Measurements from ENCODE around the gene LPCAT2. TPM values are rescaled to one million over a fixed set of nuclear protein-coding genes. Genes with fewer than 3 reads are reported as not detected.

The LPCAT2 gene
- polyA plus RNA-seq, 1 donor from 2014 or later: 0.59 TPM

DNA sequence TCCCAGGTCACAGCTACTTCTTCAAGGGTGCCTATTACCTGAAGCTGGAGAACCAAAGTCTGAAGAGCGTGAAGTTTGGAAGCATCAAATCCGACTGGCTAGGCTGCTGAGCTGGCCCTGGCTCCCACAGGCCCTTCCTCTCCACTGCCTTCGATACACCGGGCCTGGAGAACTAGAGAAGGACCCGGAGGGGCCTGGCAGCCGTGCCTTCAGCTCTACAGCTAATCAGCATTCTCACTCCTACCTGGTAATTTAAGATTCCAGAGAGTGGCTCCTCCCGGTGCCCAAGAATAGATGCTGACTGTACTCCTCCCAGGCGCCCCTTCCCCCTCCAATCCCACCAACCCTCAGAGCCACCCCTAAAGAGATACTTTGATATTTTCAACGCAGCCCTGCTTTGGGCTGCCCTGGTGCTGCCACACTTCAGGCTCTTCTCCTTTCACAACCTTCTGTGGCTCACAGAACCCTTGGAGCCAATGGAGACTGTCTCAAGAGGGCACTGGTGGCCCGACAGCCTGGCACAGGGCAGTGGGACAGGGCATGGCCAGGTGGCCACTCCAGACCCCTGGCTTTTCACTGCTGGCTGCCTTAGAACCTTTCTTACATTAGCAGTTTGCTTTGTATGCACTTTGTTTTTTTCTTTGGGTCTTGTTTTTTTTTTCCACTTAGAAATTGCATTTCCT, 3.4 kb upstream of the LPCAT2 start:
- H3K27ac ChIP-seq (ENCODE audit: low read length): no peak overlapping the region

DNA sequence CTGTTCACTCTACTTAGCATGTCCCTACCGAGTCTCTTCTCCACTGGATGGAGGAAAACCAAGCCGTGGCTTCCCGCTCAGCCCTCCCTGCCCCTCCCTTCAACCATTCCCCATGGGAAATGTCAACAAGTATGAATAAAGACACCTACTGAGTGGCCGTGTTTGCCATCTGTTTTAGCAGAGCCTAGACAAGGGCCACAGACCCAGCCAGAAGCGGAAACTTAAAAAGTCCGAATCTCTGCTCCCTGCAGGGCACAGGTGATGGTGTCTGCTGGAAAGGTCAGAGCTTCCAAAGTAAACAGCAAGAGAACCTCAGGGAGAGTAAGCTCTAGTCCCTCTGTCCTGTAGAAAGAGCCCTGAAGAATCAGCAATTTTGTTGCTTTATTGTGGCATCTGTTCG, 2.8 kb upstream of the LPCAT2 start:
- H3K27ac ChIP-seq (ENCODE audit: low read length): no peak overlapping the region
- no peak overlapping the region for H3K9ac ChIP-seq (ENCODE audit: low read length)
- H3K27me3 ChIP-seq (ENCODE audit: insufficient read depth, low read depth, low read length): peaks cover 16% of the 10 kb centered on the region
- H3K9me2 ChIP-seq (ENCODE audit: insufficient read depth, low read length): no peaks in the 10 kb centered on the region
- no peaks in the 10 kb centered on the region for H3K79me2 ChIP-seq (replicated peaks; ENCODE audit: insufficient read depth, low read length)
- no peak for TF ChIP-seq POLR2AphosphoS5 (IDR thresholded peaks at IDR 0.05)
- H4K20me1 ChIP-seq (ENCODE audit: insufficient read depth): no peaks in the 10 kb centered on the region
- H3K4me2 ChIP-seq (ENCODE audit: low read length): no peak overlapping the region
- no peaks in the 10 kb centered on the region for H3F3A ChIP-seq (ENCODE audit: insufficient read depth, low read length, poor library complexity, severe bottlenecking)
- H3K4me3 ChIP-seq (ENCODE audit: low read length): no peak overlapping the region
- H3K9me3 ChIP-seq (ENCODE audit: low read length): no peaks in the 10 kb centered on the region
- no peak overlapping the region for H2AFZ ChIP-seq (ENCODE audit: low read depth, low read length)
- no peaks in the 10 kb centered on the region for H3K36me3 ChIP-seq (ENCODE audit: insufficient read depth, low read length)

More for the DNA sequence above, 3.4 kb upstream of the LPCAT2 start:
- Histone ChIP-seq H3K9me2 (ENCODE audit: insufficient read depth, low read length) (no peaks in the 10 kb centered on the region), H4K20me1 (ENCODE audit: insufficient read depth) (no peaks in the 10 kb centered on the region), H3K27me3 (ENCODE audit: insufficient read depth, low read depth, low read length) (peaks cover 16% of the 10 kb centered on the region), H3F3A (ENCODE audit: insufficient read depth, low read length, poor library complexity, severe bottlenecking) (no peaks in the 10 kb centered on the region), H3K4me3 (ENCODE audit: low read length) (no peak overlapping the region), H3K4me2 (ENCODE audit: low read length) (no peak overlapping the region), H3K9me3 (ENCODE audit: low read length) (no peaks in the 10 kb centered on the region), H3K79me2 (replicated peaks; ENCODE audit: insufficient read depth, low read length) (no peaks in the 10 kb centered on the region), H2AFZ (ENCODE audit: low read depth, low read length) (no peak overlapping the region), H3K9ac (ENCODE audit: low read length) (no peak overlapping the region), H3K36me3 (ENCODE audit: insufficient read depth, low read length) (no peaks in the 10 kb centered on the region)
- TF ChIP-seq, protein P1, sequence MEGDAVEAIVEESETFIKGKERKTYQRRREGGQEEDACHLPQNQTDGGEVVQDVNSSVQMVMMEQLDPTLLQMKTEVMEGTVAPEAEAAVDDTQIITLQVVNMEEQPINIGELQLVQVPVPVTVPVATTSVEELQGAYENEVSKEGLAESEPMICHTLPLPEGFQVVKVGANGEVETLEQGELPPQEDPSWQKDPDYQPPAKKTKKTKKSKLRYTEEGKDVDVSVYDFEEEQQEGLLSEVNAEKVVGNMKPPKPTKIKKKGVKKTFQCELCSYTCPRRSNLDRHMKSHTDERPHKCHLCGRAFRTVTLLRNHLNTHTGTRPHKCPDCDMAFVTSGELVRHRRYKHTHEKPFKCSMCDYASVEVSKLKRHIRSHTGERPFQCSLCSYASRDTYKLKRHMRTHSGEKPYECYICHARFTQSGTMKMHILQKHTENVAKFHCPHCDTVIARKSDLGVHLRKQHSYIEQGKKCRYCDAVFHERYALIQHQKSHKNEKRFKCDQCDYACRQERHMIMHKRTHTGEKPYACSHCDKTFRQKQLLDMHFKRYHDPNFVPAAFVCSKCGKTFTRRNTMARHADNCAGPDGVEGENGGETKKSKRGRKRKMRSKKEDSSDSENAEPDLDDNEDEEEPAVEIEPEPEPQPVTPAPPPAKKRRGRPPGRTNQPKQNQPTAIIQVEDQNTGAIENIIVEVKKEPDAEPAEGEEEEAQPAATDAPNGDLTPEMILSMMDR (IDR thresholded peaks at IDR 0.05; ENCODE audit: poor library complexity, severe bottlenecking): no peak
- TF ChIP-seq POLR2AphosphoS5 (IDR thresholded peaks at IDR 0.05) (no peak), RAD21 (conservative IDR thresholded peaks at IDR 0.05) (no peak), EZH2 (IDR thresholded peaks at IDR 0.05; ENCODE audit: borderline replicate concordance, insufficient read depth, low read length, poor library complexity, severe bottlenecking) (no peak), TAF1 (IDR thresholded peaks at IDR 0.05; ENCODE audit: low read depth) (no peak), MXI1 (conservative IDR thresholded peaks at IDR 0.05; ENCODE audit: poor library complexity, severe bottlenecking) (no peak), EP300 (conservative IDR thresholded peaks at IDR 0.05; ENCODE audit: poor library complexity, severe bottlenecking) (no peak), SMC3 (conservative IDR thresholded peaks at IDR 0.05; ENCODE audit: poor library complexity) (no peak)
- TF ChIP-seq, protein P2, sequence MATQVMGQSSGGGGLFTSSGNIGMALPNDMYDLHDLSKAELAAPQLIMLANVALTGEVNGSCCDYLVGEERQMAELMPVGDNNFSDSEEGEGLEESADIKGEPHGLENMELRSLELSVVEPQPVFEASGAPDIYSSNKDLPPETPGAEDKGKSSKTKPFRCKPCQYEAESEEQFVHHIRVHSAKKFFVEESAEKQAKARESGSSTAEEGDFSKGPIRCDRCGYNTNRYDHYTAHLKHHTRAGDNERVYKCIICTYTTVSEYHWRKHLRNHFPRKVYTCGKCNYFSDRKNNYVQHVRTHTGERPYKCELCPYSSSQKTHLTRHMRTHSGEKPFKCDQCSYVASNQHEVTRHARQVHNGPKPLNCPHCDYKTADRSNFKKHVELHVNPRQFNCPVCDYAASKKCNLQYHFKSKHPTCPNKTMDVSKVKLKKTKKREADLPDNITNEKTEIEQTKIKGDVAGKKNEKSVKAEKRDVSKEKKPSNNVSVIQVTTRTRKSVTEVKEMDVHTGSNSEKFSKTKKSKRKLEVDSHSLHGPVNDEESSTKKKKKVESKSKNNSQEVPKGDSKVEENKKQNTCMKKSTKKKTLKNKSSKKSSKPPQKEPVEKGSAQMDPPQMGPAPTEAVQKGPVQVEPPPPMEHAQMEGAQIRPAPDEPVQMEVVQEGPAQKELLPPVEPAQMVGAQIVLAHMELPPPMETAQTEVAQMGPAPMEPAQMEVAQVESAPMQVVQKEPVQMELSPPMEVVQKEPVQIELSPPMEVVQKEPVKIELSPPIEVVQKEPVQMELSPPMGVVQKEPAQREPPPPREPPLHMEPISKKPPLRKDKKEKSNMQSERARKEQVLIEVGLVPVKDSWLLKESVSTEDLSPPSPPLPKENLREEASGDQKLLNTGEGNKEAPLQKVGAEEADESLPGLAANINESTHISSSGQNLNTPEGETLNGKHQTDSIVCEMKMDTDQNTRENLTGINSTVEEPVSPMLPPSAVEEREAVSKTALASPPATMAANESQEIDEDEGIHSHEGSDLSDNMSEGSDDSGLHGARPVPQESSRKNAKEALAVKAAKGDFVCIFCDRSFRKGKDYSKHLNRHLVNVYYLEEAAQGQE (IDR thresholded peaks at IDR 0.05; ENCODE audit: borderline replicate concordance): no peak

Data from neural cell (in vitro differentiated cells).